Measurements from ENCODE around the gene B4GALT1. TPM values are rescaled to one million over a fixed set of nuclear protein-coding genes. Genes with fewer than 3 reads are reported as not detected.

The B4GALT1 gene
- total RNA-seq, 3 donors from 2014 or later: 60.8 to 81.8 (median 66.2) TPM

DNA sequence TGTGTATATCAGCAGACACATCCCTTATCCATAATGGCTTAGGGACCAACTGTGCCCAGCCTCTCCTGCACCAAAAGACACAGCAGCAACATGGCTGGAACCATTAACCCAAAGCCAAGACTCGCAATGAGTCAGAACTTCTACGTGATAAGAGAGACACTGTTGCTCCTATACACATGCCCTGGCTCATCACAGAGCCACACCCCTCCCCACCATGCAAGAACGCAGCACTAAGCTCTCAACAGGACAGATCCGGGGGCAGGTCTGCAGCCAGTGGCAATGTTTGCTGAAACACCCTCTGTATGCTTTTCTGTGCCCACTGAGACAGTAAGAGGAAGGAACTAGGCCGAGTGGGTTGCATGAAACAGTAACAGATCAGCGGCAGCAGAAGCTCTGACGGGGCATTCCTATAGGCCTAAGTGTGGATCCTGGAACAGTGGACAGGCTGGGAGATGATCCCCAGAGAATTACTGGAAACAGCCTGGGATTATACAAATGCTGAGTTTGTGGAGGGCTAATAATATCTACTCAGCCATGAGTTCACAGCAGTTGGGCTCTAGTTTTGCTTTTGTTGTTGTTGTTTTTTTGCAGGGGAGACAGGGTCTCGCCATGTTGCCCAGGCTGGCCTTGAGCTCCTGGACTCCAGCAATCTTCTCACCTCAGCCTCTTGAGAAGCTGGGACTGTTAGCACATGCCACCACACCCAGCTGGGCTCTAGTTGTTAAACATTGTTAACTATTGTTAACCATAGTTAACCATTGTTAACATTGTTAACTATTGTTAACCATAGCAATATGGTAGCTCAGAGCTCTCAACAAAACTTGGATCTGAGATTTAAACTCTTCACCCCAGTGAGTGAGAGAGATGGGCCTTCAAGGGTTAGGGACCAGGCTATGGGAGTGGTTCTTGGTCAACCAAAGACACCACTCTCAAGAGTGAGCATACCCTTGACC, 41.0 kb downstream of the B4GALT1 start:
- no peaks in the 10 kb centered on the region for H3K4me1 ChIP-seq
- H3K27me3 ChIP-seq: no peaks in the 10 kb centered on the region

GRCh38 chr9:33125461-33125860, 41.7 kb downstream of the B4GALT1 start:
- no peak for TF ChIP-seq POLR2A (IDR thresholded peaks at IDR 0.05)
- no peak for TF ChIP-seq POLR2AphosphoS5 (IDR thresholded peaks at IDR 0.05)
- TF ChIP-seq, protein P1, sequence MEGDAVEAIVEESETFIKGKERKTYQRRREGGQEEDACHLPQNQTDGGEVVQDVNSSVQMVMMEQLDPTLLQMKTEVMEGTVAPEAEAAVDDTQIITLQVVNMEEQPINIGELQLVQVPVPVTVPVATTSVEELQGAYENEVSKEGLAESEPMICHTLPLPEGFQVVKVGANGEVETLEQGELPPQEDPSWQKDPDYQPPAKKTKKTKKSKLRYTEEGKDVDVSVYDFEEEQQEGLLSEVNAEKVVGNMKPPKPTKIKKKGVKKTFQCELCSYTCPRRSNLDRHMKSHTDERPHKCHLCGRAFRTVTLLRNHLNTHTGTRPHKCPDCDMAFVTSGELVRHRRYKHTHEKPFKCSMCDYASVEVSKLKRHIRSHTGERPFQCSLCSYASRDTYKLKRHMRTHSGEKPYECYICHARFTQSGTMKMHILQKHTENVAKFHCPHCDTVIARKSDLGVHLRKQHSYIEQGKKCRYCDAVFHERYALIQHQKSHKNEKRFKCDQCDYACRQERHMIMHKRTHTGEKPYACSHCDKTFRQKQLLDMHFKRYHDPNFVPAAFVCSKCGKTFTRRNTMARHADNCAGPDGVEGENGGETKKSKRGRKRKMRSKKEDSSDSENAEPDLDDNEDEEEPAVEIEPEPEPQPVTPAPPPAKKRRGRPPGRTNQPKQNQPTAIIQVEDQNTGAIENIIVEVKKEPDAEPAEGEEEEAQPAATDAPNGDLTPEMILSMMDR (IDR thresholded peaks at IDR 0.05): no peak
- no peak for DNase-seq (ENCODE audit: low spot score in 2 of 2)
- Histone ChIP-seq H3K4me1 (no peaks in the 10 kb centered on the region), H3K27me3 (no peaks in the 10 kb centered on the region), H3K36me3 (no peaks in the 10 kb centered on the region), H3K27ac (no peak overlapping the region), H3K4me3 (no peak overlapping the region), H3K9me3 (no peaks in the 10 kb centered on the region)
- intact Hi-C loops (cut with DNase I; ENCODE audit: low total_unique reads): no loop called here

More for the DNA sequence above, 41.0 kb downstream of the B4GALT1 start:
- TF ChIP-seq, protein P1 (IDR thresholded peaks at IDR 0.05): no peak
- TF ChIP-seq POLR2A (IDR thresholded peaks at IDR 0.05): no peak
- TF ChIP-seq POLR2AphosphoS5 (IDR thresholded peaks at IDR 0.05): no peak
- H3K9me3 ChIP-seq: no peaks in the 10 kb centered on the region
- no peak for DNase-seq (ENCODE audit: low spot score in 2 of 2)
- no peaks in the 10 kb centered on the region for H3K36me3 ChIP-seq
- H3K4me3 ChIP-seq: no peak overlapping the region
- H3K27ac ChIP-seq: no peak overlapping the region
- intact Hi-C loops (cut with DNase I; ENCODE audit: low total_unique reads): no loop called here

DNA sequence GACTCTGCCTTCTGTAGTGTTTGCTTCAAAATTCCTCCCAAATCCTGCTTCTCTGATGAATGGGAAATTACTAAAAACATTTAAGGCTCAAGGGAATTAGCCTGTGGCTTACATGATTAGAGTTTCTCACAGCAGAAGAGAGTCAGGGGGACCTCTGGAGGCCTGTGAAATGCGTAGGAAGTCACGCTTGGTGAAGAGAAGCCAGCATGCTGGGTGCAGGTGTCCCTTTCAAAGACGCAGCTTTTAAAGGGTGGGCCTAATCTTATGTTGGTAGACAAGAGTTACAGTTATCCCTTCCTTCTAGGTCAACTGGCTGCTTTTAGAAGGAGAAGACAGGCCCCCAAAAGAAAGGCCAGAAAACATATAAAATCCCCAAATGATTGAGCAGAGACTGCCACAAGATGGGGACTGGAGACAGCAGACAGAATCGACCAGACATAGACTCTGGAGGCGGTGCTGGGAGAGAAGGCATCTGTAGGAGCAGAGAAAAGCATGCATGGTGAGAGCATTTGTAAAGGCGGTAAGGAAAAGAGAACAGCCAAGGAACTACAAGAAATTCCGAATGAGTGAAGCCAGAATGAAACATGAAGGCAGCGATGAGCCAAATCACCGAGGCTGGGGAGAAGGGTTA, 42.3 kb downstream of the B4GALT1 start:
- no peak for DNase-seq (ENCODE audit: low spot score in 2 of 2)
- TF ChIP-seq, protein P1 (IDR thresholded peaks at IDR 0.05): no peak
- TF ChIP-seq POLR2AphosphoS5 (IDR thresholded peaks at IDR 0.05) (no peak), POLR2A (IDR thresholded peaks at IDR 0.05) (no peak)
- intact Hi-C loops (cut with DNase I; ENCODE audit: low total_unique reads): no loop called here
- Histone ChIP-seq H3K9me3 (no peaks in the 10 kb centered on the region), H3K27ac (no peak overlapping the region), H3K4me3 (no peak overlapping the region), H3K36me3 (no peaks in the 10 kb centered on the region), H3K27me3 (no peaks in the 10 kb centered on the region), H3K4me1 (no peaks in the 10 kb centered on the region)

DNA sequence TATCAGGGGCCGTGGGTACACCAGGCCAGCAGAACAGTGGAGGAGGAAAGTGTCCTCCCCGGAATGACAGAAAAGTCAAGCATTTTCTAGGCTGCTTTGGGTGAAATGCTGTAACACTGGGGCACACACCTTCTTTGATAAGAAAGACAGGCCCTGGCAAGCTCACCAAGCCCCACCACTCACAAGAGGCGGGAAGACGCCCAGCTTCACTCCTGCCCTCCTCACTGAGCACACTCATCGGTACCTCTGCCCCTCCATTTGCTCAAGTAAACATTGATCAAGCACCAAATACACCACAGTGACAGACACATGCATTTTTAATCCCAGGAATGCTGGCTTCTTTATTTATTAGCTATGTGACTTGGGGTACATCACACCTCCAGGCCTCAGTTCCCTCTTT, 43.1 kb downstream of the B4GALT1 start:
- H3K27ac ChIP-seq: no peak overlapping the region
- H3K27me3 ChIP-seq: no peaks in the 10 kb centered on the region
- H3K4me1 ChIP-seq: no peaks in the 10 kb centered on the region
- no peak for DNase-seq (ENCODE audit: low spot score in 2 of 2)
- H3K36me3 ChIP-seq: no peaks in the 10 kb centered on the region
- TF ChIP-seq POLR2AphosphoS5 (IDR thresholded peaks at IDR 0.05): no peak
- TF ChIP-seq POLR2A (IDR thresholded peaks at IDR 0.05): no peak
- TF ChIP-seq, protein P1 (IDR thresholded peaks at IDR 0.05): no peak
- no peaks in the 10 kb centered on the region for H3K9me3 ChIP-seq
- no peak overlapping the region for H3K4me3 ChIP-seq
- intact Hi-C loops (cut with DNase I; ENCODE audit: low total_unique reads): no loop called here

Measured in breast epithelium (tissue), 4 donors.